NOMO-1 (cell line): ENCODE results near the gene SLC25A1.

Experiments used
- DNase-seq, 2 experiments: peaks; one replicate each; lab custom pipeline; 2025; ENCODE audit not compliant: unreplicated experiment in 2 of 2; lab: John Stamatoyannopoulos, UW

The SLC25A1 gene

GRCh38 chr22:19182472-19183157 lies 4.1 kb upstream of the SLC25A1 start:
- no peak for DNase-seq

GRCh38 chr22:19181786-19182471 lies 3.4 kb upstream of the SLC25A1 start:
- DNase-seq: no peak

DNA sequence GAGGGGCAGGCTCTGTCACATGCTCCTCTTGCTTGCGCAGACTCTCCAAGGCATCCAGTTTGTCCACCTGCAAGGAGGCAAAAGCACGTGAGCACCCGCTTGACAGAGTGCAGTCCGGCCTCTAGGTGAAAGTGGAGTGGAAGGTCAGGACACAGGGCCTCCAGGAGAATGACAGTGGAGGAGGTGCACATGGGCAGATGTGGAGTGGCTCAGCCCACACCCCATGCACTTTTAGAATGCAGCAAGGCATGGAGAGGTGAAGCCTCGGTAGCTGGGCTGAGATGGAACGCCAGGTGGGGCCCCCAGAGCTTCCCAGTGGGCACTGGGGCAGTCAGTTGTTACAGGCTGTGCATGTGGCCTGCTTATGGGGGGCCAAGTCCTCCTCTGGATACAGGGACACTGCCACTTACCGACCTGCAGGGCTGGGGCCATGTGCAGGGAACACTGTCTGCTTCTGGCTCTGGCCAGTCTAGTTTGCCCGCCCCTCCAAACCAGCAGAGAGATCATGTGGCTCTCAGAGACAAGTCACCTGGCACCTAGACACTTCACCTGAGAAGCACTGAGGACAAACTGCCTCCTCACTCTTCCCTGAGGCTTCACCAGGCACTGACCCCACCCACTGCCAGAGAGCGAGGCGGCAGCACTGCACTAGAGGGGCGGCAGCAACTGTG lies 2.3 kb upstream of the SLC25A1 start:
- DNase-seq: no peak

- no peak for DNase-seq
These were observed 1.7 kb upstream of the SLC25A1 start for GRCh38 chr22:19180234-19180633.

DNA sequence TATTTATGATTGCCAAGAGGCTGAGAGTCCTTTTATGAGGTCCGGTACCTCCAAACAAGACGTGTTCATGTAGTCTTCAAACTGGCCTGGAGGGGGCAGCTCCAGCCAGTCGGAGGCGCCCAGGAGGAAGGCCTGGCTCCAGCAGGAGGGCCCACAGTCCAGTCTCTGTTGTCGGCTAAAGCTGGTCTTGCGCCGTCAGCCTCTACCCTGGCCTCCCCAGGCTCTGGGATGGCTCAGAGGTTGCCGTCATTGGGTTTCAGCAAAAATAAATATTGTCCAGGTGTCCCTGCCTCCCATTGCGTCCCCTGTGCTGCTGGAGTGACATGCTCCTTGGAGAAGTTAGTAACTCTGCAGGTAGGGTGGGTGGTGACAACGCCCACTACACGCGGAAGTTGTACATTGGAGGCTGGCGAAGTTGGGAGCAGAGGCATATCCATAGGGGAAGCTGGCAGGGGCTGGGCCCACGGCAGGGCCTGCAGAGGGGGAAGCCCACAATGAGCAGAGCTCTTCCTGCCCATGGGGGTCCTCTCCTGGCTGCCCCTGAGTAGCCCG lies 1.0 kb upstream of the SLC25A1 start:
- DNase-seq: peak; percentile 67 to 71

- no peak for DNase-seq
These were observed 375 bp downstream of the SLC25A1 start for GRCh38 chr22:19178065-19178656.

DNA sequence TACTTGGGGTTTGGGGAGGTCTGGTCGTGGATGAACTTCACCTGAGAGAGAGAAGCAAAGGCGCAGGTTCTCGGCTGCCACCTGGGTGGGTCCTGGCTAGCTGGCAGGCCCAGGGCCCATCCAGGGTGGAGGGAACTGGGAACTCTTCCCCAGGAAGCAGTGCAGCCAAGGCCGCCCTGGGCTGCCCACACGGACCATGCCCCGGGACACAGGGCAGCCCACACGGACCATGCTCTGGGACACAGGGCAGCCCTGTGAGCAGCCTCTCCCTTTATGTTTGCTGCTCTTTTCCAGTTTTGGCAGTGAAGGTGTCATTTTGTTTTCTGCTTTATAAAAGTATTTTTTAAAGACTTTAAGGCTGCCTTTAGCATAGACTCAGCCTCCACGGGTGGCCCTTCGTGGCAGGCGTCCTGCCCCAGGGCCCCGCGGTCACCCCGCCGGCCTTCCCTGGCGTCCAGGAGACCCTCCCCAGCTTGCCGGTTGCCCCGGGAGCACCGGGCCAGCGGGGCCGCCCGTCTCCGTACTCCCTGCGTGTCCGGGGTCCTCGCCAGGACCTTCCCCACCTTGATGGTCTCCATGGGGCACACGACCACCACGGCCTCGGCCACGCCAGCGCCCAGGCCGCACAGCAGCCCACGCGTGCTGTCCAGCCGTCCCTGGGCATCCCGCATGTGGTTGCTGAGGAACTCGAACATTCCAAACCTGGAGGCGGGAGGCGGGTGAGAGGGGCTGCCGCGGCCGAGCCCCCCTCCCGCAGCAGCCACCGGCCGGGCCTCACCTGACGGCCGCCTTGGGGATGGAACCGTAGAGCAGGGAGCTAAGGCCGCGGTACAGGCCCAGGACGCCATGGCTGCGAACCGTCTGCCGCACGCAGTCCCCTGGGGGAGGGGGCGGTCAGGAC lies 1.1 kb downstream of the SLC25A1 start:
- no peak for DNase-seq

- no peak for DNase-seq
These were observed 1.8 kb downstream of the SLC25A1 start for GRCh38 chr22:19176732-19177131.

DNA sequence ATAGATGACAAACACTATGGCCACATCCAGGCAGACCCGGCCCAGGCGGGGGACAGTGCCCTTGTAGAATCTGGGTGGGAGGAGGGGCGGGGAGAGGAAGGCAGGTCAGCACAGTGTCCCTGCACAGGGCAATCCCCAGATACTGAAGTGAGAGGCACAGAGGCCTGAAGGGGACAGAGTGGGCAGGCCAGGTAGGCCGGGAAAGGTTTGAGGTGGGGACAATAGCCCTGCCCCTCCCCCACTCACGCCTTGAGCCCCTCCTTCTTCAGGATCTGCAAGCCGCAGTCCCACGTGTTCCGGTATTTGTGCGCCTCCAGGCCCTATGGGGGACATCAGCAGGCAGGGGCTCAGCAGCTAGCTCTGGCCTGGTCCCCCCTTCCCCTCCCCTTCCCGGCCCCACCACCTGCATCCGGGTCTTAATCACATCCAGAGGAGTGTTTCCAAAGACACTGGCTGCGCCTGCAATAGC lies 2.3 kb downstream of the SLC25A1 start:
- DNase-seq: no peak

DNA sequence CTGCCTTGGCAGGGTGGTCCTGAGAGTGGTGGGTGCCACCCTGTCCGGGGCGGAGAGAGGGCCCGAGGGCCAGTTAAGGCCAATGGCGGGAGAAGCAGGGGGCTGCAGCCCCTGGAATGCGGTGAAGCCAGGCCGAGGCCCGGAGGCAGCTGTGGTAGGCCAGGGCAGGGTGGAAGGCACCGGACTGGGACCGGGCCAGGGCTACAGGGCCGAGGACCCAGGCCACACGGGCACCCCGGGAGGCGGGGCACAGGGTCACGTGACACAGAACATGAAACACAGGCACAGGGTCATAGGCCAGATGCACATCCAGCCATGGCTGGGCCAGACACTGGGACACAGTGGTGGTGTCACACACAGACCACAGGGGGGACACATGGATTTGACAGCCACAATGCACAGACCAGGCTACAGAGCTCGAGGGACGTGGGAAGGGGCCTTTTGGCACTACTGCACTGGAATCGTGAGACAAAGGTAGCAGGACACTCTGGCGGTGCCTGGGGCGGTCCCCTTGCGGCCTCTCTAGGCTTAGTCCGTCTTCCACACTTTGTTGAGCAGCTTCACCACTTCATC lies 2.8 kb downstream of the SLC25A1 start:
- DNase-seq: no peak

DNA sequence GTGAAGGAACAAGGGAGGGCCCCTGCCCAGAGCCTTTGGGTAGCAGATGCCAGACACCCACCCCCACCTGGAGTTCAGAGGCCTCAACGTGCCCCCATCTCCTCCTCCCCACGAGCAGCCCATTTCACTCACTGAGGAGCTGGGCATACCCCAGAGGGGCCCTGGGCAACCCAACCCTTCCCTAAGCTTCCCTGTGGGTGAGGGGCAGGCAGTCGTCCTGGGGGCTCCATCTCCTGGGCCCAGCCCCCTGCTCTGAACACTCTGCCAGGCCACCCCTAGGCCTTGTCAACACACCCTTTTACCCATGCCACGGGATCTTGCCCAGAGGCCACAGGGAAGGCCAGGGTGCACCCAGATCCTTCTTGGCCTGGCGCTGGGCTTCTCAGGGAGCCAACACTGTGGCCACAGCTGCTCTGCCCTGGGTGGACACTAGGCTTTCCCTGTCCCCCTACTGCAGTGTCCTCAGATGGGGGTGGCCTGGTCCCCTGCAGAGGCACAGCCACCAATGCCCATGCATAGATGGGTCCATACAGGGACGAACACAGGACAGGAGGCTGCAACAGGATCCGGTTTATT lies 3.4 kb downstream of the SLC25A1 start:
- no peak for DNase-seq

DNA sequence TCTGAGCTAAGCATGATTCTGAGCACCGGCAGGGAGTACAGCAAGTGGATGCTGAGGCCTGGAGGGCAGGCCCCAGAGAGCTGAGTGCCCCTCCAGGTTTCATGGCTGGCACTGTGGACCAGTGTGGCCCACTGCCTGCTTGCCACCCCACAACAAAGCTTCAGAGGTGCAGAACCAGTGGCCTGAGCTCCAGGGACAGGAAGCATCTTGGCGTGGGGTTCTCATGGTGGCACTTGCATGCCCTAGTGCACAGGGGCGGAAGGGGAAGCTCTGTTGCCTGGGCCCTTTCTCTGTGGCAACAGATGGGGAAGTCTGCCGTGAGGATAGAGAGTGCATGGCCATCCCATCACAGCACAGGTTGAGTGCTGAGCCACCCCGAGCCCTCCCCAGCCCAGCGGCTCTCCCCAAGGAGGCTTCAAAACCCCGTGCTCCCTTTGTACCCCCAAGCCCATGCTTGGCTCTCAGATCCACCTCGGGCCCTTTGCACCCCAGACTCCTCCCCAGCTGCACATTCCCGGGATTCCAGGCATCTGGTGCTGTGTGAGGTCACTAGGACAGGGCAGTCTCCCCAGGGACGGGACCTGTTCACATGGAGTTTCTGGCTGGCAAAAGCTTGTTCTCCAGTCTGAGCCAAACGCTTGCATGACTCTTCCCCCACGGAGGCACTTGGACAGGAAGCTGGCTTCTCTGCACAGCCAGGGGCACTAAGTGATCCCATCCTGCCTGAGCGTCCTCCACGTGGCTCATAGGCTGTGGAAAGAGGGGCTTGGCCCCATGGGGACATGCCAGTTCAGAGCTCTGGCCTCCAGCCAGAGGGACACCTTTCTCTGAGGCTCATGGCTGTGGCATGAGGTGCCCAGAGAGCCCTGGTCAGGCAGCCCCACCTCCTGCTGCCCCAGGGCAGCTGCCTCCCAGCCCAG lies 4.2 kb downstream of the SLC25A1 start:
- DNase-seq: peak; percentile 43 to 68

- no peak for DNase-seq
These were observed 5.2 kb downstream of the SLC25A1 start for GRCh38 chr22:19173047-19174035.

- DNase-seq: no peak
These were observed 6.1 kb downstream of the SLC25A1 start for GRCh38 chr22:19172213-19173046.

DNA sequence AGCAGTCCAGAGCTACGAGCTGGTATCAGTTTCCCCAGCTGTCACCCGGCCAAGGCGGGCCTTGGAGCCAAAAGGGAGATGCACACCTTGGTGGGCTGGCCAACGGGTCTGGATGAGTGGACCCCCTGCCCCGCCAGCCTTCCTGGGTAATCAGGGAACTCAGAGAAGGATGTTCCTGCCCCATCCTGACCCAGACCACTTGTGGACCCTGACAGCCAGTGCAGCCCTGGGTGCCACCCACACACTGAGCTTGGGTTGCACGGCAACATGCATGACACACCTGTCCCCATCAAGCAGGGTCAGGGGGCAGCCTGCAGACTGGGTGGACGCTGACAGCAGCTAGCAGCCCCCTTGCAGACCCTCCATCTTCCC lies 8.6 kb downstream of the SLC25A1 start:
- no peak for DNase-seq
